ENCODE data around the gene ZNF124. TPM values are rescaled to one million over a fixed set of nuclear protein-coding genes. Genes with fewer than 3 reads are reported as not detected.

ZNF124 gene
- polyA plus RNA-seq, 4 donors, result 3.2 to 13.6 (median 4.6) TPM

DNA sequence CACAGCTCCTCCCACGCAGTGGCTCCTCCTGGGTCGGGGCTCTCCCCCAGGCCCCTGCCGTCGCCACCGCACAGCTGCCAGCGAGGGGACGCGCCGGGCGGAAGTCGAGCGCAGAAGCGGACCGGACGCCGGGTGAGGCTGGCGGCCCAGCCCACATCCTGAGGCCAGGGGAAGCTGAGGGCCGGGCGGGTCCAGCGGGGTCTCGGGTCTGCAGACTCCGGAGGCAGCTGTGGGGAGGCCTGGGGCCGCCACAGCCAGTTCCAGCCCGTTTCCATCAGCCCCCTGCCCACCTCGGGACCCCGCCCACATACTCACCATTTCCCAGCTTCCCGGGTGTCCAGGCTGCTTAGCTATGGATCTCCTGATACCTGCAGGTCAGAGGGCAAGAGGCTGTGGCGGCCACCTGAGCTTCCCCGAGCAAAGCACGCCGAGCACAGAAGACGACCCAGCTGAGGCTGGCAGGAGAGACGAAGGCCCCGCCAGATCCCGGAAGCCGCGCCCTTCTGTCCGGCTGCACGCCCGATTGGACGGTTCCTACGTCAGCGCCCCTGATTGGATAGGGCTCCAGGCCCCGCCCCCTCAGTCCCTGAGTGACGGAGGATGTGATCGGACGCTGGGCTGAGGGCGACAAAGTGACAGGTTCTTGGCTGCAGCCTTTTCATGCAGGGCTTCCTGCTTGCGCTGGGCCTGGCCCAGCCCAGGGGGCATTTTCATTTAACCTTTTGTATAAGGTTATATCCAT lies 38.7 kb upstream of the ZNF124 start:
- Histone ChIP-seq H3K4me3 (ENCODE audit: low read depth in 1 of 3, low read length in 3 of 3) (peak overlapping the region; percentile 81 to 96 (median 88)), H3K27ac (ENCODE audit: low read depth in 1 of 3, low read length in 2 of 3) (peak overlapping the region; percentile 79 to 95 (median 88)), H3K4me1 (ENCODE audit: control insufficient read depth in 3 of 3, insufficient read depth in 2 of 3, low read depth in 1 of 3, low read length in 2 of 3) (peaks cover 0 to 14% (median 6%) of the 10 kb centered on the region in 3 donors), H3K9me3 (ENCODE audit: control insufficient read depth in 2 of 2, insufficient read depth in 1 of 2, low read depth in 1 of 2, low read length in 1 of 2) (no peaks in the 10 kb centered on the region), H3K27me3 (ENCODE audit: control insufficient read depth in 3 of 3, insufficient read depth in 3 of 3, low read length in 3 of 3) (no peaks in the 10 kb centered on the region), H3K36me3 (ENCODE audit: control insufficient read depth in 3 of 3, insufficient read depth in 2 of 3, low read depth in 1 of 3, low read length in 3 of 3) (peaks cover 0 to 8% (median 0%) of the 10 kb centered on the region in 3 donors)
- 0% methylated on average over 48 to 49 of the region's 49 CpGs for WGBS, 3 donors
- DNase-seq (peak; percentile 98), FAIRE-seq (no peak)

DNA sequence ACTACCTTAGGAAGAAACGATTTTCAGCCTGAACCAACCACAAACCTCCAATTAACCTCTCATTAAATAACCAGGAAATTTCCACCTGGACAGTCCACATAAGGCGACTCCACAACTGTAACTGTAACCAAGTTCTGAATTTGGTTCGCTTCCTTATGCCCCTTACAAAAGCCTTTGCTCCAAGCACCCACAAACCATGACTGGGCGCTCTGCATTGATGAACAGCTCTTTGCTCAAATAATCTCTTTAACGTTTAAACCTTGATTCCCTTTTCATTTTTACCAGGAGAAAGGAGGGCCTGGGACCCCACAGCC lies 38.2 kb upstream of the ZNF124 start:
- Histone ChIP-seq H3K9me3 (ENCODE audit: control insufficient read depth in 2 of 2, insufficient read depth in 1 of 2, low read depth in 1 of 2, low read length in 1 of 2) (no peaks in the 10 kb centered on the region), H3K4me1 (ENCODE audit: control insufficient read depth in 3 of 3, insufficient read depth in 2 of 3, low read depth in 1 of 3, low read length in 2 of 3) (peaks cover 0 to 14% (median 6%) of the 10 kb centered on the region in 3 donors), H3K27ac (ENCODE audit: low read depth in 1 of 3, low read length in 2 of 3) (peak overlapping the region; percentile 79 to 95 (median 88)), H3K36me3 (ENCODE audit: control insufficient read depth in 3 of 3, insufficient read depth in 2 of 3, low read depth in 1 of 3, low read length in 3 of 3) (peaks cover 0 to 8% (median 0%) of the 10 kb centered on the region in 3 donors), H3K4me3 (ENCODE audit: low read depth in 1 of 3, low read length in 3 of 3) (peak overlapping the region; percentile 81 to 96 (median 88)), H3K27me3 (ENCODE audit: control insufficient read depth in 3 of 3, insufficient read depth in 3 of 3, low read length in 3 of 3) (no peaks in the 10 kb centered on the region)
- FAIRE-seq, result no peak
- peak in 1 of 2 donors; percentile 16 for DNase-seq
- 1 to 3% (median 1%) methylated on average over 5 of the region's 5 CpGs for WGBS, 3 donors

- Histone ChIP-seq H3K36me3 (ENCODE audit: control insufficient read depth in 3 of 3, insufficient read depth in 2 of 3, low read depth in 1 of 3, low read length in 3 of 3) (peaks cover 0 to 8% (median 0%) of the 10 kb centered on the region in 3 donors), H3K9me3 (ENCODE audit: control insufficient read depth in 2 of 2, insufficient read depth in 1 of 2, low read depth in 1 of 2, low read length in 1 of 2) (no peaks in the 10 kb centered on the region), H3K27ac (ENCODE audit: low read depth in 1 of 3, low read length in 2 of 3) (no peak overlapping the region), H3K4me1 (ENCODE audit: control insufficient read depth in 3 of 3, insufficient read depth in 2 of 3, low read depth in 1 of 3, low read length in 2 of 3) (peaks cover 0 to 14% (median 6%) of the 10 kb centered on the region in 3 donors), H3K4me3 (ENCODE audit: low read depth in 1 of 3, low read length in 3 of 3) (peak overlapping the region in 1 of 3 donors; percentile 88), H3K27me3 (ENCODE audit: control insufficient read depth in 3 of 3, insufficient read depth in 3 of 3, low read length in 3 of 3) (no peaks in the 10 kb centered on the region)
- no peak for DNase-seq
- FAIRE-seq, result no peak
- 22 to 42% (median 40%) methylated on average over 2 of the region's 2 CpGs for WGBS, 3 donors
Observed at GRCh38 chr1:247209396-247209795, 37.6 kb upstream of the ZNF124 start.

DNA sequence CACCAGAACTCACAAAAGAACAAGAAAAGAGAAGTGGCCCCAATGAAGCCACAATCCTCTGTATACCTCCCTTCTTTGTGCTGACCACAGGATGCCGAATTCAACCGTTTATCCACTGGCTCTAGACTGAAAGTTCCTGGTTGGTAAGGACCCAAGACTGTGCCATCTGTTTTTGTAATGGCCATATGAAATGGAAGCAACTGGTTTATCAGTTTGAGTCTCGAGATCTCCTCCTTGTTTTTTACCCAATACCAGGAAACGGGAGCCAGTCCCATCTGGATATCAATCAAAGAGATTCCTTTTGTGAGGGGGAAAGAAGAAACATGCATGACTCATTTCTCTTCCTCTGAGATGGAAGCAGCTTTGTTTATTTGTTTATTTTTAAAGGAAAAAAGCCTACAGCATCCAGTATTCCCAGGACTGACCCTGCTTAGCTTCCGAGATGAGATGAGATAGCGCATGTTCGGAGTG lies 32.4 kb upstream of the ZNF124 start:
- Histone ChIP-seq H3K27me3 (ENCODE audit: control insufficient read depth in 3 of 3, insufficient read depth in 3 of 3, low read length in 3 of 3) (no peaks in the 10 kb centered on the region), H3K27ac (ENCODE audit: low read depth in 1 of 3, low read length in 2 of 3) (no peak overlapping the region), H3K36me3 (ENCODE audit: control insufficient read depth in 3 of 3, insufficient read depth in 2 of 3, low read depth in 1 of 3, low read length in 3 of 3) (peaks cover under 1 to 12% (median 3%) of the 10 kb centered on the region in 3 donors), H3K9me3 (ENCODE audit: control insufficient read depth in 2 of 2, insufficient read depth in 1 of 2, low read depth in 1 of 2, low read length in 1 of 2) (no peaks in the 10 kb centered on the region), H3K4me1 (ENCODE audit: control insufficient read depth in 3 of 3, insufficient read depth in 2 of 3, low read depth in 1 of 3, low read length in 2 of 3) (peaks cover 0 to 7% (median 3%) of the 10 kb centered on the region in 3 donors), H3K4me3 (ENCODE audit: low read depth in 1 of 3, low read length in 3 of 3) (no peak overlapping the region)
- FAIRE-seq, result no peak
- 85 to 92% (median 89%) methylated on average over 7 of the region's 7 CpGs for WGBS, 3 donors
- no peak for DNase-seq

GRCh38 chr1:247198781-247199180 lies 27.0 kb upstream of the ZNF124 start:
- H3K36me3 ChIP-seq (ENCODE audit: control insufficient read depth in 3 of 3, insufficient read depth in 2 of 3, low read depth in 1 of 3, low read length in 3 of 3), result peaks cover 7 to 13% (median 11%) of the 10 kb centered on the region in 3 donors
- no peak for DNase-seq

GRCh38 chr1:247193958-247194357 lies 22.1 kb upstream of the ZNF124 start:
- DNase-seq, result no peak
- H3K9me3 ChIP-seq (ENCODE audit: control insufficient read depth in 2 of 2, insufficient read depth in 1 of 2, low read depth in 1 of 2, low read length in 1 of 2), result peaks cover 1 to 12% of the 10 kb centered on the region in 2 donors
- no peaks in the 10 kb centered on the region for H3K4me1 ChIP-seq (ENCODE audit: control insufficient read depth in 3 of 3, insufficient read depth in 2 of 3, low read depth in 1 of 3, low read length in 2 of 3)
- no peak overlapping the region for H3K4me3 ChIP-seq (ENCODE audit: low read depth in 1 of 3, low read length in 3 of 3)
- peaks cover 9 to 20% (median 11%) of the 10 kb centered on the region in 3 donors for H3K36me3 ChIP-seq (ENCODE audit: control insufficient read depth in 3 of 3, insufficient read depth in 2 of 3, low read depth in 1 of 3, low read length in 3 of 3)
- H3K27ac ChIP-seq (ENCODE audit: low read depth in 1 of 3, low read length in 2 of 3), result no peak overlapping the region
- no peaks in the 10 kb centered on the region for H3K27me3 ChIP-seq (ENCODE audit: control insufficient read depth in 3 of 3, insufficient read depth in 3 of 3, low read length in 3 of 3)
- no peak for FAIRE-seq

More at GRCh38 chr1:247198781-247199180, 27.0 kb upstream of the ZNF124 start:
- H3K4me1 ChIP-seq (ENCODE audit: control insufficient read depth in 3 of 3, insufficient read depth in 2 of 3, low read depth in 1 of 3, low read length in 2 of 3), result no peaks in the 10 kb centered on the region
- WGBS, 3 donors, result 66 to 86% (median 81%) methylated on average over 3 of the region's 3 CpGs
- H3K27me3 ChIP-seq (ENCODE audit: control insufficient read depth in 3 of 3, insufficient read depth in 3 of 3, low read length in 3 of 3), result no peaks in the 10 kb centered on the region
- H3K9me3 ChIP-seq (ENCODE audit: control insufficient read depth in 2 of 2, insufficient read depth in 1 of 2, low read depth in 1 of 2, low read length in 1 of 2), result peaks cover 0 to 4% of the 10 kb centered on the region in 2 donors
- no peak overlapping the region for H3K4me3 ChIP-seq (ENCODE audit: low read depth in 1 of 3, low read length in 3 of 3)
- no peak for FAIRE-seq
- no peak overlapping the region for H3K27ac ChIP-seq (ENCODE audit: low read depth in 1 of 3, low read length in 2 of 3)

GRCh38 chr1:247189981-247190798 lies 18.4 kb upstream of the ZNF124 start:
- 82 to 96% (median 85%) methylated on average over 2 of the region's 2 CpGs for WGBS, 3 donors
- no peak for FAIRE-seq
- Histone ChIP-seq H3K4me1 (ENCODE audit: control insufficient read depth in 3 of 3, insufficient read depth in 2 of 3, low read depth in 1 of 3, low read length in 2 of 3) (no peaks in the 10 kb centered on the region), H3K27ac (ENCODE audit: low read depth in 1 of 3, low read length in 2 of 3) (no peak overlapping the region), H3K36me3 (ENCODE audit: control insufficient read depth in 3 of 3, insufficient read depth in 2 of 3, low read depth in 1 of 3, low read length in 3 of 3) (peaks cover 3 to 12% (median 5%) of the 10 kb centered on the region in 3 donors), H3K9me3 (ENCODE audit: control insufficient read depth in 2 of 2, insufficient read depth in 1 of 2, low read depth in 1 of 2, low read length in 1 of 2) (peaks cover 2 to 18% of the 10 kb centered on the region in 2 donors), H3K27me3 (ENCODE audit: control insufficient read depth in 3 of 3, insufficient read depth in 3 of 3, low read length in 3 of 3) (no peaks in the 10 kb centered on the region), H3K4me3 (ENCODE audit: low read depth in 1 of 3, low read length in 3 of 3) (no peak overlapping the region)
- DNase-seq, result no peak

DNA sequence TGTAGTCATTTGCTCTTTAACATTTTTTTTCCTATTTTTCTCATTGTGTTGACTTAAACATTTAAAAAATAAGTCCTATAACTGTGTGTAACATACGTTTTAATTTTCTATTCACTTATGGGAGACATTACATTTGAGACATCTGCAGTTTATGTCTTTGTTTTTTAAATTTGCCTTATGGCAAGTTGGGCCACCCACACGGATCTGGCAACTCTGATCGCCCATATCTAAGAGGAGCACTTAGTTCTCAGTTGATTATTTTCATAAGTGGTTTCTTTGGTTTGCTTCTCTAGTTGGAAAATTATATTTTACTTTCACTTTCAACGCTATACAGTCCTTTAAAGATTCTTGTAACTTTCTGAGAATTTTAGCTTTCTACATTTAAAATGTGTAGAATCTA lies 13.8 kb upstream of the ZNF124 start:
- WGBS, 3 donors, result 75 to 83% (median 75%) methylated on average over 4 of the region's 4 CpGs
- no peaks in the 10 kb centered on the region for H3K4me1 ChIP-seq (ENCODE audit: control insufficient read depth in 3 of 3, insufficient read depth in 2 of 3, low read depth in 1 of 3, low read length in 2 of 3)
- H3K27ac ChIP-seq (ENCODE audit: low read depth in 1 of 3, low read length in 2 of 3), result no peak overlapping the region
- H3K4me3 ChIP-seq (ENCODE audit: low read depth in 1 of 3, low read length in 3 of 3), result no peak overlapping the region
- FAIRE-seq (no peak), DNase-seq (no peak)
- no peaks in the 10 kb centered on the region for H3K27me3 ChIP-seq (ENCODE audit: control insufficient read depth in 3 of 3, insufficient read depth in 3 of 3, low read length in 3 of 3)
- peaks cover 0 to 6% (median 3%) of the 10 kb centered on the region in 3 donors for H3K36me3 ChIP-seq (ENCODE audit: control insufficient read depth in 3 of 3, insufficient read depth in 2 of 3, low read depth in 1 of 3, low read length in 3 of 3)
- H3K9me3 ChIP-seq (ENCODE audit: control insufficient read depth in 2 of 2, insufficient read depth in 1 of 2, low read depth in 1 of 2, low read length in 1 of 2), result peaks cover 4 to 36% of the 10 kb centered on the region in 2 donors
